IMR-90 (cell line): ENCODE results near the gene OR2V2.

Source experiments
- CEBPB ChIP-seq: IDR thresholded peaks from 2 replicates; pipeline ENCODE4 v1.6.1; 2012; ENCODE audit warnings: low read depth, low read length, improper control_type of control experiment
- FOS ChIP-seq: fragments of 150-350 bp; IDR thresholded peaks from 2 replicates; pipeline ENCODE4 v1.6.1; 2016; ENCODE audit warnings: low read depth, low read length
- MAFK ChIP-seq: IDR thresholded peaks from 2 replicates; pipeline ENCODE4 v1.6.1; 2012; ENCODE audit warnings: low read depth, low read length, improper control_type of control experiment
- MXI1 ChIP-seq: IDR thresholded peaks from 2 replicates; pipeline ENCODE4 v1.6.1; 2012; ENCODE audit warnings: low read depth, mild to moderate bottlenecking, low read length, moderate library complexity, borderline replicate concordance
- POLR2A ChIP-seq: IDR thresholded peaks from 2 replicates; pipeline ENCODE4 v1.6.1; 2012; ENCODE audit warnings: mild to moderate bottlenecking, low read depth, low read length
- RAD21 ChIP-seq: IDR thresholded peaks from 2 replicates; pipeline ENCODE4 v1.6.1; 2012; ENCODE audit warnings: low read length, improper control_type of control experiment
- RCOR1 ChIP-seq: IDR thresholded peaks from 2 replicates; pipeline ENCODE4 v1.6.1; 2012; ENCODE audit warnings: mild to moderate bottlenecking, low read length, improper control_type of control experiment; ENCODE audit not compliant: insufficient replicate concordance
- SMC3 ChIP-seq: fragments of 150-350 bp; IDR thresholded peaks from 2 replicates; pipeline ENCODE4 v1.6.1; 2016; ENCODE audit warnings: low read depth, mild to moderate bottlenecking, antibody characterized with exemption, low read length, moderate library complexity
- TF ChIP-seq, protein P1 (sequence below): conservative IDR thresholded peaks from 2 replicates; pipeline ENCODE4 v1.5.1; 2012; ENCODE audit warnings: mild to moderate bottlenecking, low read depth, low read length, improper control_type of control experiment
- TF ChIP-seq, protein P2 (sequence below): fragments of 150-350 bp; IDR thresholded peaks from 2 replicates; pipeline ENCODE4 v1.6.1; 2017; ENCODE audit warnings: mild to moderate bottlenecking, antibody characterized with exemption, low read length, low read depth

DNA sequence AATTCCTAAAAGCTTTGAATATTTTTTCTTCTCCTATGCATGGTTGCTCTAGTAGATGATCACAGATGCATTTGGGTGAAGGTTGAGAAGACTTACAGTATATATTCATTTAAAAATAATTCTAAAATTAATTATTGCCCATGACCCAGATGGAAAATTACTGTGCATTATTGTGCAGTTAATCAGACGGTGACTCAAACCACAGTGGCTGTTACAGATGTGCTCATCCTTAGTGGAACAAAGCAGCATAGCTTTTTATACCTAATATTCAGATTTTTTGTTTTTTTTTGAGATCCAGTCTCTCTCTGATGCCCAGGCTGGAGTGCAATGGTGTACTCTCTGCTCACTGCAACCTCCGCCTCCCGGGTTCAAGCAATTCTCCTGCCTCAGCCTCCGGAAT lies 27.1 kb upstream of the OR2V2 start:
- TF ChIP-seq, protein P1, sequence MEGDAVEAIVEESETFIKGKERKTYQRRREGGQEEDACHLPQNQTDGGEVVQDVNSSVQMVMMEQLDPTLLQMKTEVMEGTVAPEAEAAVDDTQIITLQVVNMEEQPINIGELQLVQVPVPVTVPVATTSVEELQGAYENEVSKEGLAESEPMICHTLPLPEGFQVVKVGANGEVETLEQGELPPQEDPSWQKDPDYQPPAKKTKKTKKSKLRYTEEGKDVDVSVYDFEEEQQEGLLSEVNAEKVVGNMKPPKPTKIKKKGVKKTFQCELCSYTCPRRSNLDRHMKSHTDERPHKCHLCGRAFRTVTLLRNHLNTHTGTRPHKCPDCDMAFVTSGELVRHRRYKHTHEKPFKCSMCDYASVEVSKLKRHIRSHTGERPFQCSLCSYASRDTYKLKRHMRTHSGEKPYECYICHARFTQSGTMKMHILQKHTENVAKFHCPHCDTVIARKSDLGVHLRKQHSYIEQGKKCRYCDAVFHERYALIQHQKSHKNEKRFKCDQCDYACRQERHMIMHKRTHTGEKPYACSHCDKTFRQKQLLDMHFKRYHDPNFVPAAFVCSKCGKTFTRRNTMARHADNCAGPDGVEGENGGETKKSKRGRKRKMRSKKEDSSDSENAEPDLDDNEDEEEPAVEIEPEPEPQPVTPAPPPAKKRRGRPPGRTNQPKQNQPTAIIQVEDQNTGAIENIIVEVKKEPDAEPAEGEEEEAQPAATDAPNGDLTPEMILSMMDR, result no peak
- TF ChIP-seq, protein P2, sequence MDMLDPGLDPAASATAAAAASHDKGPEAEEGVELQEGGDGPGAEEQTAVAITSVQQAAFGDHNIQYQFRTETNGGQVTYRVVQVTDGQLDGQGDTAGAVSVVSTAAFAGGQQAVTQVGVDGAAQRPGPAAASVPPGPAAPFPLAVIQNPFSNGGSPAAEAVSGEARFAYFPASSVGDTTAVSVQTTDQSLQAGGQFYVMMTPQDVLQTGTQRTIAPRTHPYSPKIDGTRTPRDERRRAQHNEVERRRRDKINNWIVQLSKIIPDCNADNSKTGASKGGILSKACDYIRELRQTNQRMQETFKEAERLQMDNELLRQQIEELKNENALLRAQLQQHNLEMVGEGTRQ, result no peak
- TF ChIP-seq RAD21, result no peak
- TF ChIP-seq POLR2A, result no peak
- no peak for TF ChIP-seq SMC3
- TF ChIP-seq RCOR1, result no peak
- no peak for TF ChIP-seq MAFK
- no peak for TF ChIP-seq CEBPB
- TF ChIP-seq MXI1, result no peak
- no peak for TF ChIP-seq FOS
